Common myeloid progenitor, CD34-positive (primary cell): ENCODE results near the gene SETD9.

Experiments
- CTCF ChIA-PET: fragments of 350-600 bp; sonication (Branson Sonifier 250); formaldehyde crosslinking; loops from one replicate; lab custom pipeline; 2021; ENCODE audit warnings: antibody characterized with exemption; lab: Charles Lee
- POLR2A ChIA-PET: fragments of 350-600 bp; sonication (Branson Sonifier 250); formaldehyde crosslinking; loops from one replicate; lab custom pipeline; 2021; ENCODE audit warnings: antibody characterized with exemption; lab: Charles Lee
- DNase-seq, 3 donors: peaks; one replicate each; pipeline versions ENCODE4 v3.0.0 to v3.0.0-alpha.2; 2013
- H3K27ac ChIP-seq, 2 experiments: 1 replicate in 1 of 2; 2 replicates in 1 of 2; pipeline ENCODE4 v1.7.0; 2013; ENCODE audit warnings: inconsistent platforms in 2 of 2, low read length in 2 of 2, mild to moderate bottlenecking in 2 of 2, low read depth in 1 of 2, moderate library complexity in 1 of 2; ENCODE audit not compliant: severe bottlenecking in 2 of 2, insufficient read depth in 1 of 2, poor library complexity in 1 of 2
- H3K27me3 ChIP-seq, 5 experiments: replicated peaks in 2 of 5; 1 replicate in 3 of 5; 2 replicates in 2 of 5; pipeline versions ENCODE4 v1.6.1 to v1.7.0; 2013; ENCODE audit warnings: low read length in 4 of 5, mild to moderate bottlenecking in 2 of 5, moderate library complexity in 2 of 5, inconsistent platforms in 1 of 5; ENCODE audit not compliant: insufficient read depth in 5 of 5, control insufficient read depth in 4 of 5
- H3K36me3 ChIP-seq, 4 experiments: 1 replicate in 2 of 4; 2 replicates in 2 of 4; pipeline versions ENCODE4 v1.6.1 to v1.7.0; 2013; ENCODE audit warnings: low read length in 3 of 4, control low read depth in 1 of 4, mild to moderate bottlenecking in 1 of 4; ENCODE audit not compliant: control insufficient read depth in 4 of 4, insufficient read depth in 4 of 4
- H3K4me1 ChIP-seq, 4 experiments: 1 replicate in 3 of 4; 2 replicates in 1 of 4; pipeline versions ENCODE4 v1.6.1 to v1.7.1; 2013; ENCODE audit warnings: low read length in 3 of 4, mild to moderate bottlenecking in 3 of 4, control low read depth in 1 of 4, inconsistent platforms in 1 of 4, moderate library complexity in 1 of 4; ENCODE audit not compliant: control insufficient read depth in 4 of 4, insufficient read depth in 4 of 4; ENCODE audit errors: control extremely low read depth in 1 of 4
- H3K4me3 ChIP-seq, 7 experiments: 1 replicate in 4 of 7; 2 replicates in 3 of 7; pipeline versions ENCODE4 v1.5.1 to v1.7.0; 2013; ENCODE audit warnings: mild to moderate bottlenecking in 7 of 7, low read length in 6 of 7, moderate library complexity in 6 of 7, inconsistent platforms in 2 of 7, low read depth in 2 of 7, control low read depth in 1 of 7; ENCODE audit not compliant: insufficient read depth in 4 of 7, control insufficient read depth in 1 of 7; ENCODE audit errors: extremely low read depth in 1 of 7
- H3K9me3 ChIP-seq, 5 experiments: 1 replicate in 4 of 5; 2 replicates in 1 of 5; pipeline versions ENCODE4 v1.6.1 to v1.7.1; 2013; ENCODE audit warnings: low read length in 4 of 5, mild to moderate bottlenecking in 2 of 5, inconsistent platforms in 1 of 5, low read depth in 1 of 5, moderate library complexity in 1 of 5; ENCODE audit not compliant: control insufficient read depth in 4 of 5, insufficient read depth in 2 of 5; ENCODE audit errors: control extremely low read depth in 1 of 5
- WGBS: methylation state at CpG from one replicate; pipeline ENCODE4 v1.1.5; 2013; ENCODE audit not compliant: insufficient coverage; 5-methylcytosine and 5-hydroxymethylcytosine counted together

SETD9 gene

GRCh38 chr5:56962286-56962685 lies 52.9 kb downstream of the SETD9 start:
- CTCF ChIA-PET = interaction anchor here (1.8 kb wide), 1 partner anchor 12 kb away, joined by 6 read pairs; no protein-coding TSS in a partner anchor
- H3K4me1 ChIP-seq = no peaks in the 10 kb centered on the region
- WGBS = 88% methylated on average over 2 of the region's 2 CpGs
- no peak overlapping the region for H3K27ac ChIP-seq
- H3K9me3 ChIP-seq = no peaks in the 10 kb centered on the region
- POLR2A ChIA-PET = interaction anchor here (1.2 kb wide), 1 partner anchor 13 kb away, joined by 4 read pairs; no protein-coding TSS in a partner anchor
- peak in 1 of 3 donors; percentile 20 for DNase-seq
- no peak overlapping the region for H3K4me3 ChIP-seq
- peaks cover 0 to 2% (median 0%) of the 10 kb centered on the region in 5 experiments for H3K27me3 ChIP-seq
- H3K36me3 ChIP-seq = no peaks in the 10 kb centered on the region

- WGBS = no CpG with 5 or more reads among the region's 5 CpGs
- Histone ChIP-seq H3K9me3 (no peaks in the 10 kb centered on the region), H3K36me3 (no peaks in the 10 kb centered on the region), H3K4me1 (no peaks in the 10 kb centered on the region), H3K27me3 (peaks cover 0 to 2% (median 0%) of the 10 kb centered on the region in 5 experiments), H3K4me3 (no peak overlapping the region), H3K27ac (no peak overlapping the region)
- DNase-seq = peak in 2 of 3 donors; percentile 35 to 52
- ChIA-PET CTCF (no interaction called here), POLR2A (no interaction called here)
These were observed 53.9 kb downstream of the SETD9 start for GRCh38 chr5:56963246-56963645.

GRCh38 chr5:56964173-56964572 lies 54.8 kb downstream of the SETD9 start:
- 100% methylated on average over 2 of the region's 2 CpGs for WGBS
- Histone ChIP-seq H3K36me3 (no peaks in the 10 kb centered on the region), H3K27me3 (peaks cover 0 to 2% (median 0%) of the 10 kb centered on the region in 5 experiments), H3K9me3 (no peaks in the 10 kb centered on the region), H3K4me3 (no peak overlapping the region), H3K4me1 (no peaks in the 10 kb centered on the region), H3K27ac (no peak overlapping the region)
- no peak for DNase-seq
- POLR2A ChIA-PET = interaction anchor here (1.1 kb wide), 1 partner anchor 11 kb away, joined by 3 read pairs; no protein-coding TSS in a partner anchor
- CTCF ChIA-PET = interaction anchor here (0.9 kb wide), 1 partner anchor 64 kb away, joined by 3 read pairs; no protein-coding TSS in a partner anchor
